ENCODE measurements around the gene EHBP1L1.

DNA sequence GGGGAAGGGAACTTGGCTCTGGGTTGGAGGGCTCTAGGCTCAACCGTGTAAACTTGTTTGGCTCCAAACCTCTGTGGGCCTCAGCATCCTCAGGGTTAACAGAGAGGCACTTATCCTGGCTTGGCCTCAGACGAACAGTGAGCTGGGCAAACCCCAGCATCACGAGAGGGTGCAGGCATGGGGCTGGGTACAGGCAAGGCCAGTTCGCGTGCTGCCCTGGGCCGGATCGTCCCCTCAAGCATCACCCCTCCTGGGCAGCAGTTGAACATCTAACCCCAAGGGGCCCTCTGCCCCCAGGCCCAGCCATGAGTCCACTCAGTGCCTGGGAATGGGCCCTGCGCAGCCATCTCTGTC, 1.9 kb downstream of the EHBP1L1 start:
- no peak for TF ChIP-seq RARB (CRISPR knock-in tag; IDR thresholded peaks at IDR 0.05)
- TF ChIP-seq MAFK (IDR thresholded peaks at IDR 0.05; ENCODE audit: partially characterized antibody): no peak
- TF ChIP-seq ZSCAN20 (CRISPR knock-in tag; IDR thresholded peaks at IDR 0.05): no peak
- TF ChIP-seq POLR2A (IDR thresholded peaks at IDR 0.05; ENCODE audit: low read length): no peak
- TF ChIP-seq, protein P1, sequence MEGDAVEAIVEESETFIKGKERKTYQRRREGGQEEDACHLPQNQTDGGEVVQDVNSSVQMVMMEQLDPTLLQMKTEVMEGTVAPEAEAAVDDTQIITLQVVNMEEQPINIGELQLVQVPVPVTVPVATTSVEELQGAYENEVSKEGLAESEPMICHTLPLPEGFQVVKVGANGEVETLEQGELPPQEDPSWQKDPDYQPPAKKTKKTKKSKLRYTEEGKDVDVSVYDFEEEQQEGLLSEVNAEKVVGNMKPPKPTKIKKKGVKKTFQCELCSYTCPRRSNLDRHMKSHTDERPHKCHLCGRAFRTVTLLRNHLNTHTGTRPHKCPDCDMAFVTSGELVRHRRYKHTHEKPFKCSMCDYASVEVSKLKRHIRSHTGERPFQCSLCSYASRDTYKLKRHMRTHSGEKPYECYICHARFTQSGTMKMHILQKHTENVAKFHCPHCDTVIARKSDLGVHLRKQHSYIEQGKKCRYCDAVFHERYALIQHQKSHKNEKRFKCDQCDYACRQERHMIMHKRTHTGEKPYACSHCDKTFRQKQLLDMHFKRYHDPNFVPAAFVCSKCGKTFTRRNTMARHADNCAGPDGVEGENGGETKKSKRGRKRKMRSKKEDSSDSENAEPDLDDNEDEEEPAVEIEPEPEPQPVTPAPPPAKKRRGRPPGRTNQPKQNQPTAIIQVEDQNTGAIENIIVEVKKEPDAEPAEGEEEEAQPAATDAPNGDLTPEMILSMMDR (IDR thresholded peaks at IDR 0.05): no peak
- no peak for TF ChIP-seq SMC3 (IDR thresholded peaks at IDR 0.05)

Measured in A549 (cell line).